ENCODE data around the gene RPTOR. TPM values are rescaled to one million over a fixed set of nuclear protein-coding genes. Genes with fewer than 3 reads are reported as not detected.
"Not testable (repeated sequence)": the region's sequence is repeated elsewhere in the genome, so short reads cannot be mapped to it uniquely, and the experiment has no call there.

RPTOR gene
- total RNA-seq, 1 donor from 2014 or later = 35.7 TPM

GRCh38 chr17:80512233-80512632 is 32.4 kb upstream of the RPTOR start:
- DNase-seq (ENCODE audit: low spot score) = no peak
- intact Hi-C loops (cut with DNase I) = no loop called here
- ATAC-seq = no peak

GRCh38 chr17:80513201-80513600 is 31.4 kb upstream of the RPTOR start:
- ATAC-seq (peak; percentile 43), DNase-seq (ENCODE audit: low spot score) (no peak)
- intact Hi-C loops (cut with DNase I) = no loop called here

DNA sequence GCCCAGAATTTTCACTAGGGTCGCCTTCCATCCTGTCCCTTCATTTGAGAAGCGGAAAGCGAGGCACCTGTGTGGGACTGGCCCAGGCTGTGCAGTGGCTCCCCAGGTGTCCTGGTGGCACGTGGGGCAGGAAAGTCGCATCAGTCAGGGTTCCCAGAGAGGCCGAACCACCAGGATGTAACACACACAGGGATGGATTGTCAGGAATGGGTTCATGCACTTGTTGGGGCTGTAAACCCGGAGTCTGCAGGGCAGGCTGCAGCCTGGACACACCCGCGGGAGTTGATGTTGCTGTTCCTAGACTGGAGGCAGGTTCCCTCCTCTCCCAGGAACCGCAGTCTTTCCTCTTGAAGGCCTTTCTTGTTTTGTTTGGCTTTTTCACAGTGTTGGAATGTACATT is 30.7 kb upstream of the RPTOR start:
- intact Hi-C loops (cut with DNase I) = no loop called here
- no peak for DNase-seq (ENCODE audit: low spot score)
- ATAC-seq = peak; percentile 62

DNA sequence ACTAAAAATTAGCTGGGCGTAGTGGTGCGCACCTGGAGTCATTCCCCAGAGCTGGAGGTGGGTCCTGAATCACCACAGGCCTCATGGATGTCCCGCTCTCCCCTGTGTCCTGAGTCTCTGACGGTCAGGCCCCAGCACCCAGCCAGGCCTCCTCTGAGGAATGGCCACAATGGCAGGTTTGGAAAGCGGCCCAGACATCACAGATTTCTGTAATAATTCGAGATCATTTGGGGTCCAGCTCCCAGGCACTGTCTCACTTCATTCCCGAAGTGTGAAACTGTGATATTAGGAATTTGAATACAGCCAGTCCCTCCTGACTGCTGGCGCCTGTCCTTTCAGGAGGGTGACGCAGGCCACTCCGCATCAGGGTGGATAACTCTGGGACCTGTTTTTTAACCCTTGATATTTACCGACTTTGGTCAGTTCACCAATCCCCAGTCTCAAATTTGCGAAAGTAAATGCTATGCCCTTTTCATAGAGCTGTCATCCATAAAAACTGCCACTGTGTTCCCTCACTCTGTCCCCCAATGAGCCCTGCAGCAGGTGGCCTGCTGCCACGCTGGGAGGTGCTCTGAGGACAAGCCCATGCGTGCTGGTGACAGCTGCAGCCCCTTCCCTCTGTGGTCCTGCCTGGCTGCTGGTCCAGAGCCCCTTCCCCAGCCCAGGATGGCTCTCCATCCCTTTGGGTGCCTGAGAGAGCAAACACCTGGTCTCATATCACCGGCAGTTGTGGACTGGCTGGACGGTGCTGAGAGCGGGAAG is 28.3 kb upstream of the RPTOR start:
- ATAC-seq = no peak
- intact Hi-C loops (cut with DNase I) = no loop called here

GRCh38 chr17:80517641-80518040 is 27.0 kb upstream of the RPTOR start:
- intact Hi-C loops (cut with DNase I) = no loop called here
- ATAC-seq (no peak), DNase-seq (ENCODE audit: low spot score) (no peak)

More for the DNA sequence above, 28.3 kb upstream of the RPTOR start:
- no peak for DNase-seq (ENCODE audit: low spot score)

DNA sequence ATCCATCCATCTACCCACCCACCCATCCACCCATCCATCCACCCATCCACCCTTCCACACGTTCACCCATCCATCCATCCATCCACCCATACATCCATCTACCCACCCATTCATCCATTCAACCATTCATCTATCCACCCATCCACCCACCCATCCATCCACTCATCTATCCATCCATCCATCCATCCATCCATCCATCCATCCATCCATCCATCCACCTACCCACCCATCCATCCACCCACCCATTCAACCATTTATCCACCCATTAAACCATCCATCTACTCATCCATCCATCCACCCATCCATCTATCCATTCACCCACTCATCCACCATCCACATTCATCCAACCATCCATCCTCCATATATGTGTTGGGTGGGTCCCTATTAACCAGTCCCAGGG is 26.2 kb upstream of the RPTOR start:
- DNase-seq (ENCODE audit: low spot score) (no peak), ATAC-seq (no peak)
- intact Hi-C loops (cut with DNase I) = no loop called here

DNA sequence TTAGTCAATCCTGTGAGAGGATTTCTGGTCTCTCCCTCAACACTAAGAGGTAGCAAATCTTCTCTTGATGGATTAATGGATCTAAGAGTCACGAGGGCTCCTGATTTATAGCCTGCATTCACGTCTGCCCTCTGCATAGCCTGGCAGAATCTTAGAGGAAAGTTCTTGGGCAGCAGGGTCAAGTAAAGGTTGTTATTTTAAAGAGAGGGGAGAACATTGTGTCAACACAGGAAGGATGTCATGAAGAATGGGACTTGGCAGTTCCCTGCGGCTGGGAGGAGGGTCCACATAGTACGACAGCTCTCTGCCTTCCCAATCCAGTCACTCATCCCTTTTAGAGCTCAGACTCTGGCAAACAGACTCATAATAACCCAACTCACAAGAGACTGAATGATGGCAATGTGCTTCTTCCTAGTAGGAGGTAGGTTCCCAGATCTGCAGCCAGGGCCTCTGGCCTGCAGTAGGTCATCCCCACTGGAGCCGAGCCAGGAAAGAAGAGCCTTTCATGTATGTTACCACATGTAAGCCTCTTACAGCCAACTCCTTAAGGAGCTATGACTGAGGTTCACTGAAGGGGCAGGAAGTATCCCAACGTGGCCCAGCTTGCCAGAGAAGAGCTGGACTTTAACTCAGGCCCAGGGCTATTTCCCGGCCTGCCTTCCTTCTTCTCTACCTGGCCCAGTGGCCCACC is 25.4 kb upstream of the RPTOR start:
- intact Hi-C loops (cut with DNase I) = no loop called here
- ATAC-seq = no peak

GRCh38 chr17:80520810-80521455 is 23.7 kb upstream of the RPTOR start:
- intact Hi-C loops (cut with DNase I) = no loop called here
- ATAC-seq (no peak), DNase-seq (ENCODE audit: low spot score) (no peak)

More for the DNA sequence above, 25.4 kb upstream of the RPTOR start:
- no peak for DNase-seq (ENCODE audit: low spot score)

DNA sequence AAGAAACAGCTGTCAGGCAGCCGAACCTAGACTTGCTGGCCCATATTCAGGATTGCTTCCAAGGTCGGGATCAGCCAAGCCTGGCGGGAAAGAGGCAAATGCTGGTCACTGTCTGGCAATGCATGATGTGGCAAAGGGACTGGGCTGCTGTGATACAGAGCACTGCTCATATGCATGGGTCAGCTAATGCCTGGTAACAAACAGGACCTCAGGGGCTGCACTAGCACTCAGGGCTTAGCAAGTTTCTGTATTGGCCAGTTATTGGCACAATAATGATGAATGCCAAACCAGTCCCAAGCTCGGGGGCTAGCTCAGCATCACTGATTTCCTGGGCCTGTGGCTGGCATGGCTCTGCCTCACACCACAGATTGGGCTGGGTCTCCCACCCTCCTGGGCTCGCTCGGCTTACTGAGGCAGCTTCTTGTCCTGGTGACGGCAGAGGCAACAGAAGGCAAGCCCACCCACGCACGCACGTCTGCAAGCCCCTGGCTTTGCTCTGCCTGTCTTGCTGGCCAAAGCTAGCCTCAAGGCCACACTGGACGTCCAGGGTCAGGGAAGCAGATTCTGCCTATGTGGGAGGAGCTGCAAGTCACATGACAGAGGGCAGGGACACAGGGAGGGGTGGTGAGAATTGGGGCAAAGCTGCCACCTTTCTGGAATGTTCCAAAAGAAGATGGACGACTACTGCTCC is 21.4 kb upstream of the RPTOR start:
- DNase-seq (ENCODE audit: low spot score) (no peak), ATAC-seq (peak; percentile 14)
- intact Hi-C loops (cut with DNase I) = no loop called here

DNA sequence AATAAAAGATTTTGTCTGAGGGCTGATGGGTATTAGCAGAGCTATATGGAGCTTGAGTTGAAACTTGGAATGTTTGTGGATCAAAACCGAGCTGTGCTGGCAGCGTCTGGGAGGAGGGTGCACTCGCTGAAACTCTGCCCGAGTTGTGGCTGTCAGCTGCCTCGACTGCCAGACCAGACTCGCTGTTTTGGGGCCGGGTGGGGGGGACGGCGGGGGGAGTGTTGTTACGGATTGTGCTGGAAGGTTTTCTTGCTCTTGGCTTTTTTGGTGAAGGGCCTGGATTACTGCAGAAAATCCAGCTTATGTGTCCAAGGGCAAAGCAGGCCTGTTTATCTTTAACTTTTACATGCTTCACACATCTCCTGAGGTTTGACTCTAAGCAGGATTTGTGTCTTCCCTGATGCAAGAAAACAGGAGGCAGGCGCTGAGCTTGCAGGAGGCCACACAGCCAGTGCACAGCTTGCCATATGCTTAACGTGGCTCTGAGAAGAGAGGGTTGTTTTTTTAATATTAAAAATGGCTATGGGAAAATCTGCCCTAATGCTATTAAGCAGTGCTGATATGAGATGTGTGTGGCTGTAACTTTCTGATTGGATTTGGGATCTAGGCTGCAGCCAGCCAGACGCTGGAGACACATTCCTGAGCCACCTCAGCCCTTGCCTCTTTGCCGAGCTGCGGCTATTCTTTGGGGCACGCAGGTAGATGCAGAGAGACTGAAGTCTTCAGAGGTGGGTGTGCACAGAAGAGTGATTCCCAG is 20.5 kb upstream of the RPTOR start:
- DNase-seq (ENCODE audit: low spot score) (no peak), ATAC-seq (peak; percentile 50)
- intact Hi-C loops (cut with DNase I) = no loop called here

GRCh38 chr17:80526116-80526910 is 18.3 kb upstream of the RPTOR start:
- intact Hi-C loops (cut with DNase I) = no loop called here
- ATAC-seq (no peak), DNase-seq (ENCODE audit: low spot score) (no peak)

DNA sequence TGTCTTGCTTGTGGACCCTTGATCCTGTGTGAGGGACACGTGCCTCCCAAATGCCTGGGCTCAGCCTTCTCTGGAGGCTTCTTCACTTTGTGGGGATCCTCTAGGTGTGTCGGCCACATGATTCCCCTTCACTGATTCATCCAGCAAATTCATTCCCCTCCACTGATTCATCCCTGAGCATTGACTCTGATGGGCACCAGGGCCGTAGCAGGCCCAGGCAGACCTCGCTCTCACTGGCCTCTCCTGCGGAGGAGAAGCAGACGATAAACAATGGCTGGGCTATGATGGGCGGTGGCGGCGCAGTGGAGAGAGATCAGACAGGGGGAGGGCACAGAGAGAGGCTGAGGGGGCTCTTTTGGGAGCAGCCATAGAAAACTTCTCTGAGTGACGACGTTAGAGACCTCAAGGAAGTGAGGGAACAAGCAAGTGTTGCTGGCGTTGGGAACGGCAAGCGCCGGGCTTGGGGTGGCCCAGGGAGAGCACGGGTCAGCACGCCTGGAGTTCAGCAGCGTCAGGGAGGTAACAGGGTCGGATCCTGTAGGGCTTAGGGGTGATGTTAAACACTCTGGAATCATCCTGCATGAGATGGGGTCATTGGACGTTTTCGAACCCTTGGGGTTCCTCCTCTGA is 17.5 kb upstream of the RPTOR start:
- no peak for DNase-seq (ENCODE audit: low spot score)
- ATAC-seq = no peak
- intact Hi-C loops (cut with DNase I) = no loop called here

DNA sequence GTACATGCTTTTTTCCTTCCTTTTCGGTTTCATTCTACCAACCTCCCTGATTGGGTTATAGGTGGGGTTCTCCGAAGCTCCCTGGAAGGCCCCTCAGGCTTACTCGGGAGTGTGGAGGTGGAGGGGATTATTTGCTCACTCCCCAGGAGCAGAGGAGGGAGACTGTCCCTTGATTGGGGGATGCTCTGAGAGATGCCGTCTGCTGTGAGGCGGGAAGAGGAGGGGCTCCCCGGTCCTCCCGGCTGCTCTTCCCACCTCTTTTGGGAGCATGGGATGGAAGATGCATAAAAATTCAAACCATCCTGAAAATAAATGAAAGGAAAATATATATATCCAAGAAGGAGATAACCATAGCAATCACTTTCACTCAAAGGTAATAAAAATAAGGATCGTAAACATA is 16.1 kb upstream of the RPTOR start:
- intact Hi-C loops (cut with DNase I) = no loop called here
- DNase-seq (ENCODE audit: low spot score) = no peak
- ATAC-seq = no peak

DNA sequence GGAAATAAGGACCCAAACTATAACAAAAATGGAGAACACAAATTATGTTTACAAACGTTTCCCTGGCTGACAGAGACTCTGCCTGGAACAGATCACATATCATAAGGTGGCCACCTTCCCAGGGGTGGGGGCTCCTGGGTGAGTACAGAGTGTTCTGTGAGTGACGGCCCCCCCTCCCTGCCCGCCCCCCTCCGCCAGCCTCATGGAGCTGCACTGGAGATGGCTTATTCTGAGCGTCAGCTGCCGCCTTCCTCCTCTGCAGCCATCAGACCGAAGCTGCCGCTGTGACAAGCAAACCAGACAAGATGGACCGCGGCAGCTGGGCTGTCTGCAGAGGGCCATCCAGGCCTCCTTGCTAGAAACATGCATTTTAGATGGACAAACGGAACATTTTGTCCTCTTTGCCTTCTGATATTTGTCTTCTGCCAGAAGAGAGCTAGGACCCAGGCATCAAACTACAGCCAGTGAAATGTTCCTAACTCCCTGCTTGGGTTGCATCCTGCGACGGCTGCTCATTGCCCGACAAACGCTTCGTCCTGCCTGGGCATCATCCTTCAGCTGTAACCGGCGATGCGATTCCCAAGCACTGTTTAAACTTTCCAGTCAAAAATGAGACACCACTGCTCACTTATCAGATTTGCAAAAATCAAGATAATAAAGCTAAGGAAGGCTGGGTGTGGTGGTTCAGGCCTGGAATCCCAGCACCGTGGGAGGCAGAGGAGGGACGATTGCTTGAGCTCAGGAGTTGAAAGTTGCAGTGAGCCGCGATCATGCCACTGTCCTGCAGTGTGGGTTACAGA is 15.3 kb upstream of the RPTOR start:
- intact Hi-C loops (cut with DNase I) = no loop called here
- ATAC-seq = no peak
- no peak for DNase-seq (ENCODE audit: low spot score)

DNA sequence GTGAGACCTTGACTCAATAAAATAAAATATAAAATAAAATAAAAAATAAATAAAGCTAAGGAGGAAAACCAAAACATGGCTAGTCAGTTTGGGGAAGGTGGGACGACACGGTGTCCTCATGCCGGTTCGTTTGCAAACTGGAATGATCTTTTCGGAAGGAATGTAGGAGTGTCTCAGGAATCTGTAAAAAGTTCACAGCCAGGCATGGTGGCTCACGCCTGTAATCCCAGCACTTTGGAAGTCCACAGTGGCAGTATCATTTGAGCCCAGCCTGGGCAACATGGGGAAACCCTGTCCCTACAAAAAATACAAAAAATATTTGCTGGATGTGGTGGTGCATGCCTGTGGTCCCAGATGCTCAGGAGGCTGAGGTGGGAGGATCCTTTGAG is 14.7 kb upstream of the RPTOR start:
- DNase-seq (ENCODE audit: low spot score) (no peak), ATAC-seq (no peak)
- intact Hi-C loops (cut with DNase I) = no loop called here

- intact Hi-C loops (cut with DNase I) = no loop called here
- DNase-seq (ENCODE audit: low spot score) = no peak
- ATAC-seq = no peak
Observed at GRCh38 chr17:80531400-80531799, 13.2 kb upstream of the RPTOR start.

DNA sequence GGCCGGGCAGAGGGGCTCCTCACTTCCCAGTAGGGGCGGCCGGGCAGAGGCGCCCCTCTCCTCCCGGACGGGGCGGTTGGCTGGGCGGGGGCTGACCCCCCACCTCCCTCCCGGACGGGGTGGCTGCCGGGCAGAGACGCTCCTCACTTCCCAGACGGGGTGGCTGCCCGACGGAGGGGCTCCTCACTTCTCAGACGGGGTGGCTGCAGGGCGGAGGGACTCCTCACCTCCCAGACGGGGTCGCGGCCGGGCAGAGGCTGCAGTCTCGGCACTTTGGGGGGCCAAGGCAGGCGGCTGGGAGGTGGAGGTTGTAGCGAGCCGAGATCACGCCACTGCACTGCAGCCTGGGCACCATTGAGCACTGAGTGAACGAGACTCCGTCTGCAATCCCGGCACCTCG is 7.3 kb upstream of the RPTOR start:
- DNase-seq (ENCODE audit: low spot score); intact Hi-C loops (cut with DNase I); ATAC-seq: not testable (repeated sequence)

Data from sciatic nerve (tissue), 2 donors.